A673 (cell line): ENCODE measurements around the gene RAET1E. TPM values are rescaled to one million over a fixed set of nuclear protein-coding genes. Genes with fewer than 3 reads are reported as not detected.
"Not testable (repeated sequence)": the region's sequence is repeated elsewhere in the genome, so short reads cannot be mapped to it uniquely, and the experiment has no call there.

Experiments used
- BruUV-seq: library from RNA; stranded (reverse); fragments of 400-500 nt; replicated peaks from 2 replicates; lab custom pipeline; 2021; lab: Mats Ljungman, UMichigan
- CTCF ChIA-PET: fragments of 300-600 bp; sonication (Branson Sonifier 250); formaldehyde crosslinking; loops from one replicate; lab custom pipeline; 2022; ENCODE audit warnings: antibody characterized with exemption; lab: Charles Lee
- POLR2A ChIA-PET: fragments of 300-600 bp; sonication (Branson Sonifier 250); formaldehyde crosslinking; loops from one replicate; lab custom pipeline; 2022; ENCODE audit warnings: antibody characterized with exemption; ENCODE audit not compliant: low non-redundant PET; lab: Charles Lee
- DNase-seq: peaks from one replicate; pipeline ENCODE4 v3.0.0-alpha.2; 2015; ENCODE audit warnings: low spot score
- H3K27ac ChIP-seq: fragments of 200-600 bp; sonication (generic); 2 replicates; pipeline ENCODE4 v1.5.1; 2016; ENCODE audit warnings: mixed run types, low read depth, mild to moderate bottlenecking, mixed read lengths, antibody characterized with exemption, low read length; ENCODE audit not compliant: poor library complexity, severe bottlenecking
- H3K27me3 ChIP-seq: fragments of 200-600 bp; sonication (generic); replicated peaks from 2 replicates; pipeline ENCODE4 v1.6.1; 2017; ENCODE audit warnings: mixed run types, low read depth, mild to moderate bottlenecking, mixed read lengths, antibody characterized with exemption, low read length; ENCODE audit not compliant: insufficient read depth, poor library complexity
- H3K36me3 ChIP-seq: fragments of 200-600 bp; sonication (generic); 2 replicates; pipeline ENCODE4 v1.6.1; 2016; ENCODE audit warnings: mixed run types, mild to moderate bottlenecking, mixed read lengths, antibody characterized with exemption, low read length; ENCODE audit not compliant: insufficient read depth, poor library complexity, severe bottlenecking
- H3K4me1 ChIP-seq: fragments of 200-600 bp; sonication (generic); 2 replicates; pipeline ENCODE4 v1.6.1; 2017; ENCODE audit warnings: mixed run types, mild to moderate bottlenecking, mixed read lengths, antibody characterized with exemption, low read length; ENCODE audit not compliant: insufficient read depth, poor library complexity, severe bottlenecking
- H3K4me3 ChIP-seq: fragments of 200-600 bp; sonication (generic); 2 replicates; pipeline ENCODE4 v1.5.1; 2016; ENCODE audit warnings: low read depth, mixed run types, mild to moderate bottlenecking, mixed read lengths, low read length; ENCODE audit not compliant: poor library complexity, severe bottlenecking
- H3K9me3 ChIP-seq: fragments of 200-600 bp; sonication (generic); 2 replicates; pipeline ENCODE4 v1.6.1; 2016; ENCODE audit warnings: mixed run types, low read depth, mild to moderate bottlenecking, mixed read lengths, antibody characterized with exemption, low read length; ENCODE audit not compliant: poor library complexity, severe bottlenecking
- CTCF ChIP-seq: fragments of 300-800, 200-600 bp; sonication (generic); conservative IDR thresholded peaks from 2 replicates; pipeline ENCODE4 v1.5.1; 2017; ENCODE audit warnings: low read depth, mild to moderate bottlenecking, antibody characterized with exemption, low read length, moderate library complexity, mixed read lengths
- EZH2 ChIP-seq: fragments of 200-600 bp; sonication (generic); IDR thresholded peaks from 2 replicates; pipeline ENCODE4 v1.6.1; 2017; ENCODE audit warnings: borderline replicate concordance, low read depth, mild to moderate bottlenecking, mixed read lengths, antibody characterized with exemption, low read length; ENCODE audit not compliant: poor library complexity, severe bottlenecking
- intact Hi-C: fragments of 100-400 bp; cut with micrococcal nuclease; formaldehyde crosslinking; loops from one replicate; pipeline ENCODE4 v1.10.0; 2022; ENCODE audit not compliant: unreplicated experiment
- total RNA-seq: library from RNA; stranded (reverse); gene quantifications from 2 replicates; pipeline ENCODE4 v1.2.3, GENCODE V29; 2021

Gene RAET1E
- total RNA-seq, 1 experiment from 2014 or later, result 3.2 TPM

GRCh38 chr6:149931501-149931900, 33.6 kb upstream of the RAET1E start:
- no peak for TF ChIP-seq CTCF
- TF ChIP-seq EZH2, result no peak
- no peaks in the 10 kb centered on the region for H3K36me3 ChIP-seq
- intact Hi-C loops, result loop anchor here (10.0 kb wide), 2 partner anchors 403 to 463 kb away; no protein-coding TSS in a partner anchor
- CTCF ChIA-PET, result no interaction called here
- BruUV-seq, result no TSS peak
- no peak overlapping the region for H3K4me3 ChIP-seq
- H3K27me3 ChIP-seq, result peaks cover 23% of the 10 kb centered on the region
- no peak for DNase-seq
- H3K9me3 ChIP-seq, result no peaks in the 10 kb centered on the region
- no peaks in the 10 kb centered on the region for H3K4me1 ChIP-seq
- POLR2A ChIA-PET, result no interaction called here
- H3K27ac ChIP-seq, result no peak overlapping the region

DNA sequence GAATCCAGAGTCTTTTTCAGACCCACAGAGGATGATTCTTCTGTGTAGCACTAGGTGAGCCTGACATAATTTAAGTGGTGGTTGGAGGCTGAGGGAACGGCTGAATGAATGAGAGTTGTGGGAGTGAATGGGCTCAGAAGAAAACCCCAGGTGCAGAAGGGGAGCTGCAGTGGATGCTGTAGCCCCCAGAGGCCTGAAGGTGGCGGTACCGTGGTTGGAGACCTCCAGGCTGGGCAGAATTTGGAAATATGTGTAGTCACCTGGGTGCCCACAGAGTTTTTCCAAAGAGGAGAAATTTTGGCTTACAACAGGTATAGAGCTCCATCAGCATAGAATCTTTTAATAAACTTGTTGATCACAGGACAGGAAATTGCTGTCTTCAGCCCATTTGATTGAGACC, 31.5 kb upstream of the RAET1E start:
- ChIA-PET CTCF (interaction anchor here (0.6 to 1.4 kb wide), 2 partner anchors 57 to 83 kb away, joined by 3 to 6 read pairs; no protein-coding TSS in a partner anchor), POLR2A (no interaction called here)
- no TSS peak for BruUV-seq
- Histone ChIP-seq H3K27me3 (peaks cover 23% of the 10 kb centered on the region), H3K36me3 (no peaks in the 10 kb centered on the region), H3K27ac (no peak overlapping the region), H3K9me3 (no peaks in the 10 kb centered on the region), H3K4me3 (no peak overlapping the region), H3K4me1 (no peaks in the 10 kb centered on the region)
- DNase-seq, result peak; percentile 30
- TF ChIP-seq CTCF, result peak; percentile 67
- TF ChIP-seq EZH2, result no peak
- intact Hi-C loops, result loop anchor here (5.0 kb wide), 1 partner anchor 382 kb away; the partner anchor contains the start of gene PPIL4

- POLR2A ChIA-PET, BruUV-seq, CTCF ChIA-PET, H3K36me3 ChIP-seq, H3K4me3 ChIP-seq, H3K9me3 ChIP-seq, H3K27ac ChIP-seq, DNase-seq: not testable (repeated sequence)
- Histone ChIP-seq H3K4me1 (peaks cover 12% of the 10 kb centered on the region), H3K27me3 (peaks cover 23% of the 10 kb centered on the region)
- intact Hi-C loops, result loop anchor here (2.0 to 5.0 kb wide), 2 partner anchors 204 to 380 kb away; partner anchors contain the start of gene PPIL4
Observed at GRCh38 chr6:149927025-149927424, 29.1 kb upstream of the RAET1E start.
